Measurements from ENCODE around the gene CARD9. TPM values are rescaled to one million over a fixed set of nuclear protein-coding genes. Genes with fewer than 3 reads are reported as not detected.

Gene CARD9
- polyA plus RNA-seq, 1 of the 3 experiments (the other 2 are of a cell fraction): 1.1 TPM

DNA sequence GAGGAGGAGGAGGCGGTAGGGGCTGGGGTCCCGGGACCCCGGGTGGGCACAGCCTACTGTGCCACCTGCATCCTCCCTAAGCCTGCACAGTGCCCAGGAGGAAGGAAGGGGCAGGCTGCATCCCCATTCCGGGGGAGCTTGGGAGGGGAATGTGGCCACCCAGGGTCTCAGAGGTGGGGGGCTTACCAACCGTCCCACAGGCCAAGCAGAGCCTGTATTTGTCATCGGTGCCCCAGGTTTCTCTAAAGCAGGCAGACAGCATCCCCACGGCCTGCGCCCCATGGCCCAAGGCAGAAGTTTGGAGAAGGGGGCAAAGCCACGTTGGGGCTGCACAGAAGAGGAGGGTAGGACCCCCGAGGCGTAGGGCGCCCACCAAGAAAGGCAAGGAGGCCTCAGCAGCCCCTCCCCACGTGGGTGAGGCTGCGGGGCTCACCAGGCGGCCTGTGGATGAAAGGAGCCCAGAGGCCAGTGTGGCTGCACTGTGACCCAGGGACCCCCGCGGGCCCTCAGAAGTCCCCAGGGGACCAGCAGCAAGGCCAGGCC lies 46.6 kb downstream of the CARD9 start:
- DNase-seq: no peak

DNA sequence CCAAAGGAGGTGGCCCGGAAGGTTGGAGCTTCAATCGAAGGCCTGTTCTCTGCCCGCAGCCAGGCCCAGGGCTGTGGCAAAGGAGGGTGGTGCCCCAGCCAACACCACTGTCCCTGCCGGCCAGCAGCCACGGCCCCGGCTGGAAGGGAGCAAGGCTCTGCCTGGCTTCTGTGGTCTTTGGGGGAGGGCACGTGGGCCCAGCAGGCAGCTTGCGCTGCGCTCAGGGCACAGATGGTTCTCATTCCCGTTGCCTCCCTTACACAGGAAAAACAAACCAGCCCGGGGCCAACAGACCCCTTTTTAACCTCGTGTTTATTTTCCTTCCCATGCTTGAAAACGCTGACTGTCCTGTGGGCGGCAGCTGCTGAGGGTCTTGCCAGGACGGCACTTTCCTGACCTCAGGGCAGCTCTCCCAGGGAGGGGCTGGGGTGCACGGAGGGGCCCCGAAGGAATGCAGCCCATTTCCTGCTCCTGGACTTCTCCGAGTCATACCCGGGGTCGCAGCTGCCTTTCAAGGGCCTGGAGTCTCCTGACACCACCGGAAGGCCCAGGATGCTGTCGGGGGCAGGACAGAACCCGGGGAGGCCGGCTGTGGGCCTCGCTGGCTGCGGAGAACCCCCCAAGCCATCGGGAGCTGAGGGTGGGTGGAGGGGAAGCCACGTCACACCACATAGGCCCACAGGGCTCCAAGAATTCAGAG lies 47.3 kb downstream of the CARD9 start:
- H3K9me2 ChIP-seq: no peaks in the 10 kb centered on the region
- peak overlapping the region; percentile 88 for H2AFZ ChIP-seq (ENCODE audit: low read depth)
- POLR2A ChIA-PET: interaction anchor here (0.8 to 1.3 kb wide), 7 partner anchors 20 to 84 kb away, joined by 3 to 5 read pairs (median 4); no protein-coding TSS in a partner anchor
- H3K4me3 ChIP-seq (ENCODE audit: low read depth in 2 of 2, low read length in 1 of 2): peak overlapping the region; percentile 48 to 84; a peak in 3 of 4 replicates
- peak overlapping the region; percentile 90 for H3K4me2 ChIP-seq
- H3F3A ChIP-seq (replicated peaks; ENCODE audit: insufficient read depth): peaks cover 3% of the 10 kb centered on the region
- DNase-seq: peak; percentile 94
- CTCF ChIA-PET: interaction anchor here (0.7 to 8.1 kb wide), 10 partner anchors 9 to 162 kb away, joined by 3 to 91 read pairs (median 6); partner anchors contain the start of genes CARD9 and DNLZ
- peaks cover 32% of the 10 kb centered on the region for H3K79me2 ChIP-seq (ENCODE audit: insufficient read depth)
- H4K20me1 ChIP-seq (ENCODE audit: insufficient read depth): peaks cover 27% of the 10 kb centered on the region
- H3K27me3 ChIP-seq (ENCODE audit: insufficient read depth): no peaks in the 10 kb centered on the region
- peak overlapping the region; percentile 87 to 98 for H3K27ac ChIP-seq (ENCODE audit: low read depth in 2 of 2, low read length in 1 of 2)
- peak overlapping the region; percentile 67 for H3K9ac ChIP-seq
- H3K4me1 ChIP-seq (ENCODE audit: control insufficient read depth in 1 of 2, insufficient read depth in 2 of 2, low read depth in 1 of 2, low read length in 1 of 2): peaks cover 24 to 50% of the 10 kb centered on the region in 2 experiments
- WGBS (ENCODE audit: low lambda C conversion rate): 33% methylated on average over 18 of the region's 28 CpGs
- no peaks in the 10 kb centered on the region for H3K36me3 ChIP-seq (replicated peaks in 1 of 2; ENCODE audit: control insufficient read depth in 1 of 2, insufficient read depth in 2 of 2, low read length in 1 of 2)
- no peaks in the 10 kb centered on the region for H3K9me3 ChIP-seq
- TF ChIP-seq RAD21 (IDR thresholded peaks at IDR 0.05; ENCODE audit: low read length) (no peak), SMC3 (IDR thresholded peaks at IDR 0.05; ENCODE audit: low read depth, low read length) (no peak), RXRA (IDR thresholded peaks at IDR 0.05; ENCODE audit: borderline replicate concordance, low read depth) (no peak), FOXM1 (IDR thresholded peaks at IDR 0.05; ENCODE audit: low read depth) (no peak), JUND (IDR thresholded peaks at IDR 0.05) (no peak), CHD2 (IDR thresholded peaks at IDR 0.05; ENCODE audit: low read length, partially characterized antibody) (peak; percentile 80), RFX5 (IDR thresholded peaks at IDR 0.05; ENCODE audit: low read length) (no peak), FOXJ3 (CRISPR knock-in tag; IDR thresholded peaks at IDR 0.05) (peak; percentile 55; the same call in 1 of the 2 replicates), NRF1 (IDR thresholded peaks at IDR 0.05; ENCODE audit: low read depth, low read length) (no peak), MXI1 (IDR thresholded peaks at IDR 0.05; ENCODE audit: low read depth, low read length) (peak; percentile 91), YY1 (IDR thresholded peaks at IDR 0.05; ENCODE audit: low read depth) (no peak), EZH2phosphoT487 (IDR thresholded peaks at IDR 0.05; ENCODE audit: borderline replicate concordance, low read depth) (no peak), NFIC (IDR thresholded peaks at IDR 0.05; ENCODE audit: borderline replicate concordance) (no peak), GATA2 (CRISPR knock-in tag; IDR thresholded peaks at IDR 0.05) (0 out of 2 replicates have a peak, but pooled peaks have one; percentile 24)
- TF ChIP-seq, protein P1, sequence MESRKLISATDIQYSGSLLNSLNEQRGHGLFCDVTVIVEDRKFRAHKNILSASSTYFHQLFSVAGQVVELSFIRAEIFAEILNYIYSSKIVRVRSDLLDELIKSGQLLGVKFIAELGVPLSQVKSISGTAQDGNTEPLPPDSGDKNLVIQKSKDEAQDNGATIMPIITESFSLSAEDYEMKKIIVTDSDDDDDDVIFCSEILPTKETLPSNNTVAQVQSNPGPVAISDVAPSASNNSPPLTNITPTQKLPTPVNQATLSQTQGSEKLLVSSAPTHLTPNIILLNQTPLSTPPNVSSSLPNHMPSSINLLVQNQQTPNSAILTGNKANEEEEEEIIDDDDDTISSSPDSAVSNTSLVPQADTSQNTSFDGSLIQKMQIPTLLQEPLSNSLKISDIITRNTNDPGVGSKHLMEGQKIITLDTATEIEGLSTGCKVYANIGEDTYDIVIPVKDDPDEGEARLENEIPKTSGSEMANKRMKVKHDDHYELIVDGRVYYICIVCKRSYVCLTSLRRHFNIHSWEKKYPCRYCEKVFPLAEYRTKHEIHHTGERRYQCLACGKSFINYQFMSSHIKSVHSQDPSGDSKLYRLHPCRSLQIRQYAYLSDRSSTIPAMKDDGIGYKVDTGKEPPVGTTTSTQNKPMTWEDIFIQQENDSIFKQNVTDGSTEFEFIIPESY (IDR thresholded peaks at IDR 0.05; ENCODE audit: borderline replicate concordance, low read depth): no peak
- TF ChIP-seq, protein P2, sequence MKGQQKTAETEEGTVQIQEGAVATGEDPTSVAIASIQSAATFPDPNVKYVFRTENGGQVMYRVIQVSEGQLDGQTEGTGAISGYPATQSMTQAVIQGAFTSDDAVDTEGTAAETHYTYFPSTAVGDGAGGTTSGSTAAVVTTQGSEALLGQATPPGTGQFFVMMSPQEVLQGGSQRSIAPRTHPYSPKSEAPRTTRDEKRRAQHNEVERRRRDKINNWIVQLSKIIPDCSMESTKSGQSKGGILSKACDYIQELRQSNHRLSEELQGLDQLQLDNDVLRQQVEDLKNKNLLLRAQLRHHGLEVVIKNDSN (IDR thresholded peaks at IDR 0.05; ENCODE audit: borderline replicate concordance, low read depth): peak; percentile 72; the same call in 1 of the 2 replicates
- TF ChIP-seq, protein P3, sequence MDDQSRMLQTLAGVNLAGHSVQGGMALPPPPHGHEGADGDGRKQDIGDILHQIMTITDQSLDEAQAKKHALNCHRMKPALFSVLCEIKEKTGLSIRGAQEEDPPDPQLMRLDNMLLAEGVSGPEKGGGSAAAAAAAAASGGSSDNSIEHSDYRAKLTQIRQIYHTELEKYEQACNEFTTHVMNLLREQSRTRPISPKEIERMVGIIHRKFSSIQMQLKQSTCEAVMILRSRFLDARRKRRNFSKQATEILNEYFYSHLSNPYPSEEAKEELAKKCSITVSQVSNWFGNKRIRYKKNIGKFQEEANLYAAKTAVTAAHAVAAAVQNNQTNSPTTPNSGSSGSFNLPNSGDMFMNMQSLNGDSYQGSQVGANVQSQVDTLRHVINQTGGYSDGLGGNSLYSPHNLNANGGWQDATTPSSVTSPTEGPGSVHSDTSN (IDR thresholded peaks at IDR 0.05): no peak

More for the DNA sequence above, 46.6 kb downstream of the CARD9 start:
- Histone ChIP-seq H3K9me2 (no peaks in the 10 kb centered on the region), H3K27ac (ENCODE audit: low read depth in 2 of 2, low read length in 1 of 2) (peak overlapping the region; percentile 87 to 98), H3K27me3 (ENCODE audit: insufficient read depth) (no peaks in the 10 kb centered on the region), H3K9me3 (no peaks in the 10 kb centered on the region), H3K36me3 (replicated peaks in 1 of 2; ENCODE audit: control insufficient read depth in 1 of 2, insufficient read depth in 2 of 2, low read length in 1 of 2) (peaks cover 0 to 2% of the 10 kb centered on the region in 2 experiments), H3F3A (replicated peaks; ENCODE audit: insufficient read depth) (peaks cover 3% of the 10 kb centered on the region), H3K4me1 (ENCODE audit: control insufficient read depth in 1 of 2, insufficient read depth in 2 of 2, low read depth in 1 of 2, low read length in 1 of 2) (peaks cover 24 to 50% of the 10 kb centered on the region in 2 experiments), H2AFZ (ENCODE audit: low read depth) (peak overlapping the region; percentile 88; the same call in 1 of the 2 replicates), H3K9ac (peak overlapping the region; percentile 67), H3K4me2 (peak overlapping the region; percentile 90), H4K20me1 (ENCODE audit: insufficient read depth) (peaks cover 31% of the 10 kb centered on the region), H3K79me2 (ENCODE audit: insufficient read depth) (peaks cover 37% of the 10 kb centered on the region), H3K4me3 (ENCODE audit: low read depth in 2 of 2, low read length in 1 of 2) (peak overlapping the region; percentile 48 to 84; a peak in 3 of 4 replicates)
- TF ChIP-seq, protein P4, sequence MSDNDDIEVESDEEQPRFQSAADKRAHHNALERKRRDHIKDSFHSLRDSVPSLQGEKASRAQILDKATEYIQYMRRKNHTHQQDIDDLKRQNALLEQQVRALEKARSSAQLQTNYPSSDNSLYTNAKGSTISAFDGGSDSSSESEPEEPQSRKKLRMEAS (IDR thresholded peaks at IDR 0.05; ENCODE audit: low read depth): 0 out of 2 replicates have a peak, but pooled peaks have one; percentile 10
- no peak for TF ChIP-seq FOXM1 (IDR thresholded peaks at IDR 0.05; ENCODE audit: low read depth)
- CTCF ChIA-PET: interaction anchor here (0.7 to 8.1 kb wide), 11 partner anchors 10 to 162 kb away, joined by 3 to 91 read pairs (median 6); partner anchors contain the start of genes CARD9 and DNLZ
- 50% methylated on average over 9 of the region's 17 CpGs for WGBS (ENCODE audit: low lambda C conversion rate)
- POLR2A ChIA-PET: interaction anchor here (0.8 to 1.3 kb wide), 5 partner anchors 21 to 83 kb away, joined by 3 to 5 read pairs (median 4); no protein-coding TSS in a partner anchor

Measured in SK-N-SH (cell line).